Body of pancreas (tissue), 4 donors: ENCODE results near the gene ENO3.

ENCODE experiments used
- CTCF ChIP-seq, 7 experiments: fragments of 450-650 bp in 4 of 7; fragments of 200-600 bp in 3 of 7; sonication (generic) in 3 of 7; IDR thresholded peaks; one replicate each; pipeline ENCODE4 v1.5.1; 2016 to 2019; ENCODE audit warnings: antibody characterized with exemption in 7 of 7
- POLR2A ChIP-seq, 3 donors: fragments of 450-650 bp; IDR thresholded peaks; one replicate each; pipeline ENCODE4 v1.6.1; 2016; ENCODE audit warnings: antibody characterized with exemption in 3 of 3, mild to moderate bottlenecking in 2 of 3

- TF ChIP-seq POLR2A (IDR thresholded peaks at IDR 0.05) (no peak), CTCF (IDR thresholded peaks at IDR 0.05) (no peak)
Measured at GRCh38 chr17:4939546-4939795, 11.4 kb upstream of the ENO3 start.
